A673 (cell line): ENCODE results near the gene HES5. TPM values are rescaled to one million over a fixed set of nuclear protein-coding genes. Genes with fewer than 3 reads are reported as not detected.

Experiments
- BruUV-seq: library from RNA; stranded (reverse); fragments of 400-500 nt; replicated peaks from 2 replicates; lab custom pipeline; 2021; lab: Mats Ljungman, UMichigan
- CTCF ChIA-PET: fragments of 300-600 bp; sonication (Branson Sonifier 250); formaldehyde crosslinking; loops from one replicate; lab custom pipeline; 2022; ENCODE audit warnings: antibody characterized with exemption; lab: Charles Lee
- POLR2A ChIA-PET: fragments of 300-600 bp; sonication (Branson Sonifier 250); formaldehyde crosslinking; loops from one replicate; lab custom pipeline; 2022; ENCODE audit warnings: antibody characterized with exemption; ENCODE audit not compliant: low non-redundant PET; lab: Charles Lee
- DNase-seq: peaks from one replicate; pipeline ENCODE4 v3.0.0-alpha.2; 2015; ENCODE audit warnings: low spot score
- H3K27ac ChIP-seq: fragments of 200-600 bp; sonication (generic); 2 replicates; pipeline ENCODE4 v1.5.1; 2016; ENCODE audit warnings: mixed run types, low read depth, mild to moderate bottlenecking, mixed read lengths, antibody characterized with exemption, low read length; ENCODE audit not compliant: poor library complexity, severe bottlenecking
- H3K27me3 ChIP-seq: fragments of 200-600 bp; sonication (generic); replicated peaks from 2 replicates; pipeline ENCODE4 v1.6.1; 2017; ENCODE audit warnings: mixed run types, low read depth, mild to moderate bottlenecking, mixed read lengths, antibody characterized with exemption, low read length; ENCODE audit not compliant: insufficient read depth, poor library complexity
- H3K36me3 ChIP-seq: fragments of 200-600 bp; sonication (generic); 2 replicates; pipeline ENCODE4 v1.6.1; 2016; ENCODE audit warnings: mixed run types, mild to moderate bottlenecking, mixed read lengths, antibody characterized with exemption, low read length; ENCODE audit not compliant: insufficient read depth, poor library complexity, severe bottlenecking
- H3K4me1 ChIP-seq: fragments of 200-600 bp; sonication (generic); 2 replicates; pipeline ENCODE4 v1.6.1; 2017; ENCODE audit warnings: mixed run types, mild to moderate bottlenecking, mixed read lengths, antibody characterized with exemption, low read length; ENCODE audit not compliant: insufficient read depth, poor library complexity, severe bottlenecking
- H3K4me3 ChIP-seq: fragments of 200-600 bp; sonication (generic); 2 replicates; pipeline ENCODE4 v1.5.1; 2016; ENCODE audit warnings: low read depth, mixed run types, mild to moderate bottlenecking, mixed read lengths, low read length; ENCODE audit not compliant: poor library complexity, severe bottlenecking
- H3K9me3 ChIP-seq: fragments of 200-600 bp; sonication (generic); 2 replicates; pipeline ENCODE4 v1.6.1; 2016; ENCODE audit warnings: mixed run types, low read depth, mild to moderate bottlenecking, mixed read lengths, antibody characterized with exemption, low read length; ENCODE audit not compliant: poor library complexity, severe bottlenecking
- CTCF ChIP-seq: fragments of 300-800, 200-600 bp; sonication (generic); conservative IDR thresholded peaks from 2 replicates; pipeline ENCODE4 v1.5.1; 2017; ENCODE audit warnings: low read depth, mild to moderate bottlenecking, antibody characterized with exemption, low read length, moderate library complexity, mixed read lengths
- EZH2 ChIP-seq: fragments of 200-600 bp; sonication (generic); IDR thresholded peaks from 2 replicates; pipeline ENCODE4 v1.6.1; 2017; ENCODE audit warnings: borderline replicate concordance, low read depth, mild to moderate bottlenecking, mixed read lengths, antibody characterized with exemption, low read length; ENCODE audit not compliant: poor library complexity, severe bottlenecking
- intact Hi-C: fragments of 100-400 bp; cut with micrococcal nuclease; formaldehyde crosslinking; loops from one replicate; pipeline ENCODE4 v1.10.0; 2022; ENCODE audit not compliant: unreplicated experiment
- total RNA-seq: library from RNA; stranded (reverse); gene quantifications from 2 replicates; pipeline ENCODE4 v1.2.3, GENCODE V29; 2021

HES5 gene
- total RNA-seq, 1 experiment from 2014 or later: not detected

GRCh38 chr1:2516124-2516523, 13.9 kb downstream of the HES5 start:
- CTCF ChIA-PET: no interaction called here
- intact Hi-C loops: no loop called here
- Histone ChIP-seq H3K4me1 (no peaks in the 10 kb centered on the region), H3K4me3 (no peak overlapping the region), H3K9me3 (no peaks in the 10 kb centered on the region), H3K27ac (no peak overlapping the region), H3K36me3 (peaks cover 88% of the 10 kb centered on the region), H3K27me3 (no peaks in the 10 kb centered on the region)
- POLR2A ChIA-PET: no interaction called here
- TF ChIP-seq CTCF (no peak), EZH2 (no peak)
- no peak for DNase-seq
- BruUV-seq: no TSS peak

GRCh38 chr1:2515763-2516080, 14.3 kb downstream of the HES5 start:
- H3K27ac ChIP-seq: no peak overlapping the region
- no peaks in the 10 kb centered on the region for H3K27me3 ChIP-seq
- no peak for DNase-seq
- intact Hi-C loops: no loop called here
- TF ChIP-seq CTCF (no peak), EZH2 (no peak)
- BruUV-seq: no TSS peak
- no peaks in the 10 kb centered on the region for H3K9me3 ChIP-seq
- ChIA-PET POLR2A (no interaction called here), CTCF (no interaction called here)
- peaks cover 88% of the 10 kb centered on the region for H3K36me3 ChIP-seq
- no peak overlapping the region for H3K4me3 ChIP-seq
- H3K4me1 ChIP-seq: no peaks in the 10 kb centered on the region

- H3K4me3 ChIP-seq: no peak overlapping the region
- POLR2A ChIA-PET: no interaction called here
- no peaks in the 10 kb centered on the region for H3K27me3 ChIP-seq
- no TSS peak for BruUV-seq
- DNase-seq: no peak
- H3K36me3 ChIP-seq: peaks cover 87% of the 10 kb centered on the region
- no peaks in the 10 kb centered on the region for H3K4me1 ChIP-seq
- intact Hi-C loops: no loop called here
- H3K27ac ChIP-seq: no peak overlapping the region
- H3K9me3 ChIP-seq: no peaks in the 10 kb centered on the region
- no peak for TF ChIP-seq EZH2
- no peak for TF ChIP-seq CTCF
- CTCF ChIA-PET: no interaction called here
These were observed 14.9 kb downstream of the HES5 start for GRCh38 chr1:2514863-2515762.
